ENCODE results near the gene NRDE2.

The NRDE2 gene

DNA sequence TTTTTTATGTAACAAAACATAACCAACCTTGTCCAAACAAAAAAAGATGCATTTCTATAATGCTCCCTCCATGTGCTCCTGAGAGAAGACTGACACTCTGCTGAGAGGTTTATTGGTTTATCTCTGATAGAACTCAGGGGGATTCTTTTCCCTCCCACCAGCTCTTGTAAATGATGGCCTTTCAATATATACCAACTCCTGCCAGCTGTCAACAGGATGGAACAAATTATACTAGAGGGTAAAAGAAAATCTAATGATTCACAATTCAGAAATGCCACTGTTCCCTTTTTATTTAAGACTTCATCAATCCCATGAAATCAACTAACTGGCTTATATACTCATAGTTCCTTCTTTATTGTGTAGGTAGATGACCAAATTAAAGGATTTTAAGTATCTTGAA is 50.0 kb downstream of the NRDE2 start (continued):
- TF ChIP-seq ZNF324 (tag by site-specific recombination; IDR thresholded peaks at IDR 0.05) (no peak), ZBTB48 (tag by site-specific recombination; IDR thresholded peaks at IDR 0.05) (no peak)

DNA sequence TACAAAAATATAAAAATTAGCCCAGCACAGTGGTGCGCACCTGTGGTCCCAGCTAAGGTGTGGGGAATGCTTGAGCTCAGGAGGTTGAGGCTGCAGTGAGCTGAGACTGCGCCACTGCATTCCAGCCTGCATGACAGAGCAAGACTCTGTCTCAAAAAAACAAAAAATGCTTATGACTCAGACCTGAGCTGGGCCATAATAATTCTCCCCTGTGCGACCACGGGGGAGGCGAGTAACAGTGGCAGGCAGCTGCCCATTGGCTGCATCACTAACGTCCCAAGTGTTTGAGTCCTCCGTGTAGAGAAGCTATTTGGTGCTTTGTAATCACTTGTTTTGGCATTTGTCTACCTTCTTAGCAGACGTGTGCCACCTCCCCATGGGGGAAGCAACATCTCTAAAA is 50.5 kb downstream of the NRDE2 start:
- Histone ChIP-seq H3K27ac (ENCODE audit: extremely low read depth, low read depth, low read length) (no peak overlapping the region), H3K4me3 (ENCODE audit: low read depth, low read length) (no peak overlapping the region), H3K36me3 (ENCODE audit: control insufficient read depth in 2 of 2, insufficient read depth in 1 of 2, low read length in 2 of 2) (peaks cover 25 to 83% of the 10 kb centered on the region in 2 experiments), H3K4me1 (ENCODE audit: control insufficient read depth, insufficient read depth, low read length) (no peaks in the 10 kb centered on the region), H3K9me3 (ENCODE audit: control insufficient read depth, insufficient read depth, low read depth, low read length) (no peaks in the 10 kb centered on the region)
- TF ChIP-seq ZNF768 (tag by site-specific recombination; IDR thresholded peaks at IDR 0.05) (no peak), ZNF626 (tag by site-specific recombination; IDR thresholded peaks at IDR 0.05) (no peak), ZBTB1 (tag by site-specific recombination; IDR thresholded peaks at IDR 0.05) (no peak), ZNF600 (tag by site-specific recombination; IDR thresholded peaks at IDR 0.05) (0 out of 2 replicates have a peak, but pooled peaks have one; percentile 28), ZNF423 (tag by site-specific recombination; IDR thresholded peaks at IDR 0.05) (no peak)
- CTCF ChIA-PET = interaction anchor here (1.4 kb wide), 1 partner anchor 308 kb away, joined by 3 read pairs; no protein-coding TSS in a partner anchor
- POLR2A ChIA-PET = interaction anchor here (1.1 kb wide), 1 partner anchor 12 kb away, joined by 5 read pairs; no protein-coding TSS in a partner anchor

DNA sequence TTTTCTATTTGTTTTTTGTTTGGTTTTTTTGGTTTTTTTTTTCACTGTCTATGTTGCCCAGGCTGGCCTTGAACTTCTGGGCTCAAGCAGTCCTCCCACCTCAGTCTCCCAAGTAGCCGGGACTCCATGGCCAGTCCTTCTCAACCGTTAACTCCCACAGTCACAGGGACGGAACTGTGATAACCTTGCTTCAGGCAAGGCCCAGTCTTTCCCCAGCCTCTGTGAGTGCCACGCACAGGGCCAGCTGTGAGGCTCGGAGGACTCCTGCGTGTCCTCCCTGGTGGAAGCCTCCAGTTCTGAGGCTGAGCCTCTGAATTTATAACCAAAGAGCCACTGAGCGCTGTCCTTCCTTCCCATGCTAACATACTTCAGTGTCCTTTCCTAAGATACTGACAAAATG is 51.6 kb downstream of the NRDE2 start:
- H3K4me1 ChIP-seq (ENCODE audit: control insufficient read depth, insufficient read depth, low read length) = no peaks in the 10 kb centered on the region
- peaks cover 17 to 79% of the 10 kb centered on the region in 2 experiments for H3K36me3 ChIP-seq (ENCODE audit: control insufficient read depth in 2 of 2, insufficient read depth in 1 of 2, low read length in 2 of 2)
- H3K4me3 ChIP-seq (ENCODE audit: low read depth, low read length) = no peak overlapping the region
- H3K9me3 ChIP-seq (ENCODE audit: control insufficient read depth, insufficient read depth, low read depth, low read length) = no peaks in the 10 kb centered on the region
- TF ChIP-seq, protein P1, sequence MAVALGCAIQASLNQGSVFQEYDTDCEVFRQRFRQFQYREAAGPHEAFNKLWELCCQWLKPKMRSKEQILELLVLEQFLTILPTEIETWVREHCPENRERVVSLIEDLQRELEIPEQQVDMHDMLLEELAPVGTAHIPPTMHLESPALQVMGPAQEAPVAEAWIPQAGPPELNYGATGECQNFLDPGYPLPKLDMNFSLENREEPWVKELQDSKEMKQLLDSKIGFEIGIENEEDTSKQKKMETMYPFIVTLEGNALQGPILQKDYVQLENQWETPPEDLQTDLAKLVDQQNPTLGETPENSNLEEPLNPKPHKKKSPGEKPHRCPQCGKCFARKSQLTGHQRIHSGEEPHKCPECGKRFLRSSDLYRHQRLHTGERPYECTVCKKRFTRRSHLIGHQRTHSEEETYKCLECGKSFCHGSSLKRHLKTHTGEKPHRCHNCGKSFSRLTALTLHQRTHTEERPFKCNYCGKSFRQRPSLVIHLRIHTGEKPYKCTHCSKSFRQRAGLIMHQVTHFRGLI (tag by site-specific recombination; IDR thresholded peaks at IDR 0.05) = no peak
- TF ChIP-seq ZFP41 (tag by site-specific recombination; IDR thresholded peaks at IDR 0.05; ENCODE audit: borderline replicate concordance) (no peak), ZNF558 (tag by site-specific recombination; IDR thresholded peaks at IDR 0.05) (no peak), SCRT2 (tag by site-specific recombination; IDR thresholded peaks at IDR 0.05) (no peak)
- ChIA-PET CTCF (no interaction called here), POLR2A (no interaction called here)
- no peak overlapping the region for H3K27ac ChIP-seq (ENCODE audit: extremely low read depth, low read depth, low read length)

DNA sequence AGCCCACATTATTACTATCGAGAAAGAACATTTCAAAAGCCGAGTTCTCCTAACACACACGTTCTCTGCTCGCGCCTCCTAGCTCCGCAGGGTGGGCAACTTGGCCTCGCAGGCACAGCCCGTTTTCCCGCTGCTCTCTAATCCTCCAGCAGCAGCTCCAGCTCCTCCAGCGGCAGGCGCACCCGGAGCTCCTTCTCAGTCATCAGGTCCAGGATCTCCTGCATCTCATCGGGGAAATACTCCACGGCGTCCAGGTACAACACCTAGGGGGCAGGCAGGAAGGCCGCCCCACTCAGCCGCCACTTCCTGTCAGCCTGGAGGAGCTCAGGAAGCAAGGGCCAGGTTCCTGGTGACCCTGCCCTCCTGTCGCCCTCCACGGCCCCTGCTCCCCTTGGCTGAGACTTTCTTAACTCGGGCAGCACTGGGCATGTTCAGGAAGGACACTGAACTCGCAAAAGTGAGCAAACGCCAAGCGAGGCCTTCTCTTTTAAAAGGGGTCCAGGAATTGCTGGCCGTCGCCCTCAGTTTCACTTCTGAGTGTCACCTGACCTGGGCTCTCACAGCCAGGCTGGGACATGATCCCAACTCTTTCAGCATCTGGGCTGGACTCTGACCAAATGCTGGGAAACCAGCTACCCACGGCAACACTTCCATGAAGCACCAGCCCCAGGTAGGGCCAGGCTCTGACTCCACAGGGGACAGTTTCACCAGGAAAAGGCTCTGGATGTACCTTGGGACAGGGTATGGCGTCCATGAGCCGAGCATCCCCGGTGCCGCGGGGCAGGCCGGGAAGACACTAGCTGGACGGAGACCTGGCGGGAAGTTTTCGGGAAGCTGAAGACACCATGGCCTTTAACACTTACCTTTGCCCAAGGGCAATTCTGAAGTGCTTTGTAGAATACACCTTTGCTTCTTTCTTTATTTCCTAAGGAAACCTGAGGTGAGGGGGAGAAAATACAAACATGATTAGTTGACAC is 53.3 kb downstream of the NRDE2 start:
- Histone ChIP-seq H3K4me3 (ENCODE audit: low read depth, low read length) (no peak overlapping the region), H3K4me1 (ENCODE audit: control insufficient read depth, insufficient read depth, low read length) (no peaks in the 10 kb centered on the region), H3K9me3 (ENCODE audit: control insufficient read depth, insufficient read depth, low read depth, low read length) (no peaks in the 10 kb centered on the region), H3K36me3 (ENCODE audit: control insufficient read depth in 2 of 2, insufficient read depth in 1 of 2, low read length in 2 of 2) (peaks cover 9 to 85% of the 10 kb centered on the region in 2 experiments), H3K27ac (ENCODE audit: extremely low read depth, low read depth, low read length) (no peak overlapping the region)
- POLR2A ChIA-PET = no interaction called here
- CTCF ChIA-PET = no interaction called here
- TF ChIP-seq ZNF266 (tag by site-specific recombination; IDR thresholded peaks at IDR 0.05; ENCODE audit: low read depth) (no peak), ZNF23 (tag by site-specific recombination; IDR thresholded peaks at IDR 0.05; ENCODE audit: borderline replicate concordance) (no peak), ZNF624 (tag by site-specific recombination; IDR thresholded peaks at IDR 0.05) (no peak), HOXD13 (CRISPR knock-in tag; IDR thresholded peaks at IDR 0.05; ENCODE audit: borderline replicate concordance) (no peak), ZBTB20 (tag by site-specific recombination; IDR thresholded peaks at IDR 0.05) (no peak)
- TF ChIP-seq, protein P2, sequence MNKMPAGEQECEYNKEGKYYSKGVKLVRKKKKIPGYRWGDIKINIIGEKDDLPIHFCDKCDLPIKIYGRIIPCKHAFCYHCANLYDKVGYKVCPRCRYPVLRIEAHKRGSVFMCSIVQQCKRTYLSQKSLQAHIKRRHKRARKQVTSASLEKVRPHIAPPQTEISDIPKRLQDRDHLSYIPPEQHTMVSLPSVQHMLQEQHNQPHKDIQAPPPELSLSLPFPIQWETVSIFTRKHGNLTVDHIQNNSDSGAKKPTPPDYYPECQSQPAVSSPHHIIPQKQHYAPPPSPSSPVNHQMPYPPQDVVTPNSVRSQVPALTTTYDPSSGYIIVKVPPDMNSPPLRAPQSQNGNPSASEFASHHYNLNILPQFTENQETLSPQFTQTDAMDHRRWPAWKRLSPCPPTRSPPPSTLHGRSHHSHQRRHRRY (tag by site-specific recombination; IDR thresholded peaks at IDR 0.05) = no peak
